Loucy (cell line): ENCODE results near the gene NDFIP1.

Experiments
- H2AFZ ChIP-seq: fragments of 200-600 bp; sonication (generic); 2 replicates; pipeline ENCODE4 v1.6.0; 2016; ENCODE audit warnings: antibody characterized with exemption, mild to moderate bottlenecking, low read length, moderate library complexity
- H3F3A ChIP-seq: fragments of 200-600 bp; 2 replicates; pipeline ENCODE4 v1.6.0; 2016; ENCODE audit warnings: antibody characterized with exemption, low read depth, mild to moderate bottlenecking
- H3K27me3 ChIP-seq: fragments of 200-600 bp; sonication (generic); 2 replicates; pipeline ENCODE4 v1.6.1; 2014; ENCODE audit warnings: low read length, mild to moderate bottlenecking; ENCODE audit not compliant: insufficient read depth, poor library complexity, severe bottlenecking
- H3K36me3 ChIP-seq: fragments of 200-600 bp; sonication (generic); 2 replicates; pipeline ENCODE4 v1.6.1; 2016; ENCODE audit warnings: low read length; ENCODE audit not compliant: insufficient read depth
- H3K4me1 ChIP-seq: fragments of 200-600 bp; sonication (generic); 2 replicates; pipeline ENCODE4 v1.5.1; 2014; ENCODE audit warnings: low read length, mild to moderate bottlenecking; ENCODE audit not compliant: insufficient read depth, poor library complexity, severe bottlenecking
- H3K4me2 ChIP-seq: fragments of 200-600 bp; sonication (generic); 2 replicates; pipeline ENCODE4 v1.6.0; 2014; ENCODE audit warnings: antibody characterized with exemption, low read length, low read depth, mild to moderate bottlenecking; ENCODE audit not compliant: poor library complexity, severe bottlenecking
- H3K4me3 ChIP-seq: fragments of 200-600 bp; sonication (generic); 2 replicates; pipeline ENCODE4 v1.5.1; 2014; ENCODE audit warnings: low read length, mild to moderate bottlenecking, mixed read lengths; ENCODE audit not compliant: poor library complexity, severe bottlenecking
- H3K79me2 ChIP-seq: fragments of 200-600 bp; sonication (generic); 2 replicates; pipeline ENCODE4 v1.6.1; 2014; ENCODE audit warnings: low read length; ENCODE audit not compliant: insufficient read depth
- H3K9ac ChIP-seq: fragments of 200-600 bp; sonication (generic); 2 replicates; pipeline ENCODE4 v1.6.0; 2014; ENCODE audit warnings: mild to moderate bottlenecking, low read depth, low read length, moderate library complexity; ENCODE audit not compliant: poor library complexity, severe bottlenecking
- H3K9me2 ChIP-seq: fragments of 200-600 bp; sonication (generic); replicated peaks from 2 replicates; pipeline ENCODE4 v1.6.1; 2016; ENCODE audit warnings: low read depth, low read length, mixed read lengths
- H3K9me3 ChIP-seq: fragments of 200-600 bp; sonication (generic); 2 replicates; pipeline ENCODE4 v1.6.1; 2014; ENCODE audit warnings: mild to moderate bottlenecking, antibody characterized with exemption, low read length, low read depth; ENCODE audit not compliant: insufficient read depth
- H4K20me1 ChIP-seq: fragments of 200-600 bp; sonication (generic); 2 replicates; pipeline ENCODE4 v1.6.0; 2014; ENCODE audit warnings: antibody characterized with exemption, low read length, mild to moderate bottlenecking; ENCODE audit not compliant: insufficient read depth, poor library complexity, severe bottlenecking
- CTCF ChIP-seq: fragments of 200-600 bp; sonication (generic); conservative IDR thresholded peaks from 2 replicates; pipeline ENCODE4 v1.5.1; 2014; ENCODE audit warnings: mild to moderate bottlenecking, antibody characterized with exemption, low read length
- EZH2phosphoT487 ChIP-seq: fragments of 200-600 bp; IDR thresholded peaks from 2 replicates; pipeline ENCODE4 v1.6.1; 2018; ENCODE audit warnings: antibody characterized with exemption, mild to moderate bottlenecking, moderate library complexity, borderline replicate concordance

NDFIP1 gene

GRCh38 chr5:142107036-142107735, 1.4 kb upstream of the NDFIP1 start:
- Histone ChIP-seq H3K4me3 (no peak overlapping the region), H3K79me2 (peaks cover 31% of the 10 kb centered on the region), H3K4me2 (no peak overlapping the region), H4K20me1 (peaks cover 22% of the 10 kb centered on the region), H3K36me3 (no peaks in the 10 kb centered on the region), H3K9ac (no peak overlapping the region), H3F3A (peaks cover 12% of the 10 kb centered on the region; the same call in 1 of the 2 replicates), H3K9me3 (no peaks in the 10 kb centered on the region), H3K27me3 (no peaks in the 10 kb centered on the region), H3K9me2 (no peaks in the 10 kb centered on the region), H2AFZ (peak overlapping the region; percentile 98), H3K4me1 (peaks cover 42% of the 10 kb centered on the region)
- TF ChIP-seq CTCF (no peak), EZH2phosphoT487 (no peak)

DNA sequence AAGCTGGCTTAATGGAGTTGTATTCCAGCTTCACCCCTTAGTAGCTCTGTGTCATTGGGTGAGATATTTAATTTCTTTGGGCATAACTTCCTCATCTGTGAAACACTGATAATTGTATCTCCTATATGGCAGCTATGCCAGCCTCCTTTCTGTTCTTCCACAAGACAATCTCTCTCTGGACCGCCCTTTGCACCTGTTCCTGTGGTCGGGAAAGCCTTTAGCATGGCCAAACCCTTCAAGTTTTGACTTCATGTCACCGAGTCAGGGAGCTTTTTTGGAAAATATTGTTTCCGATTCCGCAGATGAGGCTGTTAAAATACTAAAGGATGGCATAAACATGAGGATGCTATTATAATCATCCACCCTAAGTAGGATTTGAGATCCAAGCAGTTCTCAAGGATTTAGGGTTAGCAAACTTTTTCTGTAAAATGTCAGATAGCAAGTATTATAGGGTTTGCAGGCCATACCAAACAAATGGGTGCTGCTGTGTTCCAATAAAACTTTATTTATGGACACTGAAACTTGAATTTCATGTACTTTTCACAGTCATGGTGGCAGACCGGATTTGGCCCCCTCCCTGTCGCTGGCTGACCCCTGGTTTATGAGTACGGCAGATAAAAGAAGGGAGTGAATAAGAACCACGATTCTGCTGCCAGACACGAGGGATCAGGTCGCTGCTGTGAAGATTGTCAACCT, 695 bp upstream of the NDFIP1 start:
- Histone ChIP-seq H4K20me1 (peaks cover 22% of the 10 kb centered on the region), H3K9me2 (no peaks in the 10 kb centered on the region), H3K4me2 (peak overlapping the region; percentile 97), H3K27me3 (no peaks in the 10 kb centered on the region), H3K9ac (peak overlapping the region; percentile 63), H3F3A (peaks cover 12% of the 10 kb centered on the region; the same call in 1 of the 2 replicates), H3K4me3 (peak overlapping the region; percentile 79), H3K4me1 (peaks cover 44% of the 10 kb centered on the region), H3K36me3 (no peaks in the 10 kb centered on the region), H3K9me3 (no peaks in the 10 kb centered on the region), H2AFZ (peak overlapping the region; percentile 98), H3K79me2 (peaks cover 38% of the 10 kb centered on the region)
- TF ChIP-seq EZH2phosphoT487 (no peak), CTCF (no peak)

DNA sequence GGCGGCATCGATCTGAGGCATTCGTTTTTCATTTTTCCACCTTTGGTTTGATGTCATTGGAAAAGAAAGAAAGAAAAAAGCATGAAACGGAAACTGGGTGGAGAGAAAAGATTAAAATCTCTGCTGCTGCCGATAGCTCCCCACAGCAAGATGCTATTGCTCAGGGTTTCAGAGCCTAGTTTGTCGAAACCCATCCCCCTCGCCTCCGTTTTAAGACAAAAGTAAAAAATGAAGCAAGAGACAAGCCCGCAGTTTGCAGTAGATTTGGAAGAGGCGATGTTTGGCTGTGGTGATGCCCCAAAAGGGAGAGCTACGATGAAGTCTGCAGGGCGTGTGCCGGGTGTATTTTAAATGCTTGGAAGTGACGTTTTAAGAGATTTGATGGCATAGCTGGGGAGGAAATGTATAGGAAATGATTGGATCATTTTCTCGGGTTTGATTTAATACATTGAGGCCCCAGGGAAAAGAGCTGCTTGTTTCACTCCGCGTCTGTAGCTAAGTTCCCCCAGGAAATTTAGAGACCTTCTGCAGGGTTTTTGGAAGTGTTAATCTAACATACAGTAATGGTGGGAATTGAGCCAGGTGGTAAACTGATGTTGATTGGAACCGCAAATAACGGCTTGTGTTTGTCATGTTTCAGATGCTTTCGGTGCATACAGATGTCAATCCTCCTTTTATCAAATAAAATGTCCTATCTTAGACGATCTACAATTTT, 909 bp downstream of the NDFIP1 start:
- Histone ChIP-seq H3K9me2 (no peaks in the 10 kb centered on the region), H3K27me3 (no peaks in the 10 kb centered on the region), H3K4me3 (peak overlapping the region; percentile 79), H3K4me1 (peaks cover 45% of the 10 kb centered on the region), H3K9ac (peak overlapping the region; percentile 84), H2AFZ (peak overlapping the region; percentile 98), H3K4me2 (peak overlapping the region; percentile 97), H3K79me2 (peaks cover 54% of the 10 kb centered on the region), H3K9me3 (no peaks in the 10 kb centered on the region), H4K20me1 (peaks cover 22% of the 10 kb centered on the region), H3F3A (peaks cover 12% of the 10 kb centered on the region; the same call in 1 of the 2 replicates), H3K36me3 (no peaks in the 10 kb centered on the region)
- TF ChIP-seq EZH2phosphoT487, result no peak
- TF ChIP-seq CTCF, result no peak
